Mononuclear cell (primary cell): ENCODE data around the gene HELZ2. TPM values are rescaled to one million over a fixed set of nuclear protein-coding genes. Genes with fewer than 3 reads are reported as not detected.

Experiments used
- H3K27me3 ChIP-seq: 2 replicates; pipeline ENCODE4 v1.6.0; 2011; ENCODE audit warnings: low read length, control low read depth; ENCODE audit not compliant: insufficient read depth
- H3K4me1 ChIP-seq: 2 replicates; pipeline ENCODE4 v1.5.1; 2011; ENCODE audit warnings: mild to moderate bottlenecking, low read length, control low read depth; ENCODE audit not compliant: insufficient read depth
- H3K4me3 ChIP-seq: 2 replicates; pipeline ENCODE4 v1.5.1; 2011; ENCODE audit warnings: mild to moderate bottlenecking, low read length, moderate library complexity
- H3K9me3 ChIP-seq: 2 replicates; pipeline ENCODE4 v1.5.1; 2011; ENCODE audit warnings: low read depth, mild to moderate bottlenecking, control low read depth, low read length
- total RNA-seq: library from RNA; depleted of rRNA; stranded (reverse); fragments of >200 nt; gene quantifications from one replicate; pipeline ENCODE4 v1.2.3, GENCODE V29; 2012

The HELZ2 gene
- total RNA-seq, 1 donor: 49.0 TPM

- H3K9me3 ChIP-seq: no peaks in the 10 kb centered on the region
- peak within 1 kb of the TSS; percentile 34 for H3K4me3 ChIP-seq
- no peaks in the 10 kb centered on the region for H3K27me3 ChIP-seq
- peaks cover 23% of the 10 kb centered on the region for H3K4me1 ChIP-seq
These were observed 37.0 kb downstream of the HELZ2 start, which contains the start of gene PTK6 for GRCh38 chr20:63536997-63537524. PTK6 (minus strand) TSS chr20:63537376; CDS start chr20:63537314, 62 bp downstream.

- H3K27me3 ChIP-seq: no peaks in the 10 kb centered on the region
- peaks cover 23% of the 10 kb centered on the region for H3K4me1 ChIP-seq
- H3K9me3 ChIP-seq: no peaks in the 10 kb centered on the region
- no peak overlapping the region for H3K4me3 ChIP-seq
These were observed 37.6 kb downstream of the HELZ2 start for GRCh38 chr20:63536241-63536977.

GRCh38 chr20:63534831-63535651 lies 39.0 kb downstream of the HELZ2 start:
- Histone ChIP-seq H3K9me3 (no peaks in the 10 kb centered on the region), H3K4me1 (peaks cover 23% of the 10 kb centered on the region), H3K27me3 (no peaks in the 10 kb centered on the region), H3K4me3 (no peak overlapping the region)

- peaks cover 23% of the 10 kb centered on the region for H3K4me1 ChIP-seq
- H3K27me3 ChIP-seq: no peaks in the 10 kb centered on the region
- no peak overlapping the region for H3K4me3 ChIP-seq
- no peaks in the 10 kb centered on the region for H3K9me3 ChIP-seq
These were observed 39.6 kb downstream of the HELZ2 start for GRCh38 chr20:63534427-63534830.

- H3K4me3 ChIP-seq: no peak overlapping the region
- H3K4me1 ChIP-seq: peaks cover 23% of the 10 kb centered on the region
- no peaks in the 10 kb centered on the region for H3K9me3 ChIP-seq
- no peaks in the 10 kb centered on the region for H3K27me3 ChIP-seq
These were observed 40.1 kb downstream of the HELZ2 start for GRCh38 chr20:63533871-63534393.

GRCh38 chr20:63533388-63533787 lies 40.7 kb downstream of the HELZ2 start:
- no peaks in the 10 kb centered on the region for H3K9me3 ChIP-seq
- peaks cover 22% of the 10 kb centered on the region for H3K4me1 ChIP-seq
- H3K27me3 ChIP-seq: no peaks in the 10 kb centered on the region
- no peak overlapping the region for H3K4me3 ChIP-seq

GRCh38 chr20:63532449-63532971 lies 41.5 kb downstream of the HELZ2 start:
- Histone ChIP-seq H3K4me3 (no peak overlapping the region), H3K27me3 (no peaks in the 10 kb centered on the region), H3K9me3 (no peaks in the 10 kb centered on the region), H3K4me1 (peaks cover 13% of the 10 kb centered on the region)

- Histone ChIP-seq H3K9me3 (no peaks in the 10 kb centered on the region), H3K4me3 (no peak overlapping the region), H3K27me3 (no peaks in the 10 kb centered on the region), H3K4me1 (peaks cover 7% of the 10 kb centered on the region)
These were observed 42.2 kb downstream of the HELZ2 start for GRCh38 chr20:63531686-63532448.

- no peaks in the 10 kb centered on the region for H3K9me3 ChIP-seq
- H3K27me3 ChIP-seq: no peaks in the 10 kb centered on the region
- H3K4me3 ChIP-seq: no peak overlapping the region
- peaks cover 5% of the 10 kb centered on the region for H3K4me1 ChIP-seq
These were observed 43.3 kb downstream of the HELZ2 start for GRCh38 chr20:63530788-63531160.

GRCh38 chr20:63529861-63530787 lies 43.9 kb downstream of the HELZ2 start:
- no peaks in the 10 kb centered on the region for H3K27me3 ChIP-seq
- H3K4me3 ChIP-seq: no peak overlapping the region
- no peaks in the 10 kb centered on the region for H3K9me3 ChIP-seq
- H3K4me1 ChIP-seq: peaks cover 6% of the 10 kb centered on the region

- Histone ChIP-seq H3K4me1 (peaks cover 6% of the 10 kb centered on the region), H3K9me3 (no peaks in the 10 kb centered on the region), H3K27me3 (no peaks in the 10 kb centered on the region), H3K4me3 (no peak overlapping the region)
These were observed 44.7 kb downstream of the HELZ2 start for GRCh38 chr20:63529180-63529860.

GRCh38 chr20:63527184-63527583 lies 46.9 kb downstream of the HELZ2 start:
- Histone ChIP-seq H3K4me3 (no peak overlapping the region), H3K9me3 (no peaks in the 10 kb centered on the region), H3K27me3 (no peaks in the 10 kb centered on the region), H3K4me1 (peaks cover 10% of the 10 kb centered on the region)

GRCh38 chr20:63525971-63526370 lies 48.1 kb downstream of the HELZ2 start:
- H3K9me3 ChIP-seq: no peaks in the 10 kb centered on the region
- no peaks in the 10 kb centered on the region for H3K27me3 ChIP-seq
- peaks cover 20% of the 10 kb centered on the region for H3K4me1 ChIP-seq
- no peak overlapping the region for H3K4me3 ChIP-seq
